Right atrium auricular region (tissue), 2 donors: ENCODE data around the gene PRUNE2. TPM values are rescaled to one million over a fixed set of nuclear protein-coding genes. Genes with fewer than 3 reads are reported as not detected.
"Not testable (repeated sequence)": the region's sequence is repeated elsewhere in the genome, so short reads cannot be mapped to it uniquely, and the experiment has no call there.

Experiments
- DNase-seq: peaks from one replicate; pipeline ENCODE4 v3.0.0-alpha.2; 2019; ENCODE audit warnings: low spot score
- H3K27ac ChIP-seq, 2 donors: fragments of 200-600 bp; sonication (generic); 1 replicate in 1 of 2; 2 replicates in 1 of 2; pipeline ENCODE4 v1.5.1; 2016 to 2019
- H3K27me3 ChIP-seq, 2 donors: fragments of 200-600 bp; sonication (generic); one replicate each; pipeline versions ENCODE4 v1.5.1 to v1.6.0; 2017 to 2019
- H3K36me3 ChIP-seq: fragments of 200-600 bp; sonication (generic); one replicate; pipeline ENCODE4 v1.5.1; 2016
- H3K4me1 ChIP-seq, 2 donors: fragments of 200-600 bp; sonication (generic); one replicate each; pipeline versions ENCODE4 v1.5.1 to v1.6.0; 2017 to 2019
- H3K4me3 ChIP-seq, 2 donors: fragments of 200-600 bp; sonication (generic); 1 replicate in 1 of 2; 2 replicates in 1 of 2; pipeline ENCODE4 v1.5.1; 2017 to 2019; ENCODE audit warnings: mild to moderate bottlenecking in 1 of 2, moderate library complexity in 1 of 2
- H3K9me3 ChIP-seq, 2 donors: fragments of 200-600 bp; sonication (generic); one replicate each; pipeline ENCODE4 v1.5.1; 2019
- total RNA-seq, 2 donors: library from RNA; depleted of rRNA; stranded (reverse); fragments of >200 nt; gene quantifications; one replicate each; pipeline ENCODE4 v1.1.0, GENCODE V29; 2016
- TF ChIP-seq, protein P1 (sequence below), 2 donors: fragments of 200-600 bp; sonication (generic); IDR thresholded peaks; one replicate each; pipeline ENCODE4 v1.5.1; 2019; ENCODE audit warnings: antibody characterized with exemption in 2 of 2

The PRUNE2 gene, protein sequence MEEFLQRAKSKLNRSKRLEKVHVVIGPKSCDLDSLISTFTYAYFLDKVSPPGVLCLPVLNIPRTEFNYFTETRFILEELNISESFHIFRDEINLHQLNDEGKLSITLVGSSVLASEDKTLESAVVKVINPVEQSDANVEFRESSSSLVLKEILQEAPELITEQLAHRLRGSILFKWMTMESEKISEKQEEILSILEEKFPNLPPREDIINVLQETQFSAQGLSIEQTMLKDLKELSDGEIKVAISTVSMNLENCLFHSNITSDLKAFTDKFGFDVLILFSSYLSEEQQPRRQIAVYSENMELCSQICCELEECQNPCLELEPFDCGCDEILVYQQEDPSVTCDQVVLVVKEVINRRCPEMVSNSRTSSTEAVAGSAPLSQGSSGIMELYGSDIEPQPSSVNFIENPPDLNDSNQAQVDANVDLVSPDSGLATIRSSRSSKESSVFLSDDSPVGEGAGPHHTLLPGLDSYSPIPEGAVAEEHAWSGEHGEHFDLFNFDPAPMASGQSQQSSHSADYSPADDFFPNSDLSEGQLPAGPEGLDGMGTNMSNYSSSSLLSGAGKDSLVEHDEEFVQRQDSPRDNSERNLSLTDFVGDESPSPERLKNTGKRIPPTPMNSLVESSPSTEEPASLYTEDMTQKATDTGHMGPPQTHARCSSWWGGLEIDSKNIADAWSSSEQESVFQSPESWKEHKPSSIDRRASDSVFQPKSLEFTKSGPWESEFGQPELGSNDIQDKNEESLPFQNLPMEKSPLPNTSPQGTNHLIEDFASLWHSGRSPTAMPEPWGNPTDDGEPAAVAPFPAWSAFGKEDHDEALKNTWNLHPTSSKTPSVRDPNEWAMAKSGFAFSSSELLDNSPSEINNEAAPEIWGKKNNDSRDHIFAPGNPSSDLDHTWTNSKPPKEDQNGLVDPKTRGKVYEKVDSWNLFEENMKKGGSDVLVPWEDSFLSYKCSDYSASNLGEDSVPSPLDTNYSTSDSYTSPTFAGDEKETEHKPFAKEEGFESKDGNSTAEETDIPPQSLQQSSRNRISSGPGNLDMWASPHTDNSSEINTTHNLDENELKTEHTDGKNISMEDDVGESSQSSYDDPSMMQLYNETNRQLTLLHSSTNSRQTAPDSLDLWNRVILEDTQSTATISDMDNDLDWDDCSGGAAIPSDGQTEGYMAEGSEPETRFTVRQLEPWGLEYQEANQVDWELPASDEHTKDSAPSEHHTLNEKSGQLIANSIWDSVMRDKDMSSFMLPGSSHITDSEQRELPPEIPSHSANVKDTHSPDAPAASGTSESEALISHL (N-terminal part only)
- total RNA-seq: 10 to 100 TPM; 15.4 to 28.5 TPM

DNA sequence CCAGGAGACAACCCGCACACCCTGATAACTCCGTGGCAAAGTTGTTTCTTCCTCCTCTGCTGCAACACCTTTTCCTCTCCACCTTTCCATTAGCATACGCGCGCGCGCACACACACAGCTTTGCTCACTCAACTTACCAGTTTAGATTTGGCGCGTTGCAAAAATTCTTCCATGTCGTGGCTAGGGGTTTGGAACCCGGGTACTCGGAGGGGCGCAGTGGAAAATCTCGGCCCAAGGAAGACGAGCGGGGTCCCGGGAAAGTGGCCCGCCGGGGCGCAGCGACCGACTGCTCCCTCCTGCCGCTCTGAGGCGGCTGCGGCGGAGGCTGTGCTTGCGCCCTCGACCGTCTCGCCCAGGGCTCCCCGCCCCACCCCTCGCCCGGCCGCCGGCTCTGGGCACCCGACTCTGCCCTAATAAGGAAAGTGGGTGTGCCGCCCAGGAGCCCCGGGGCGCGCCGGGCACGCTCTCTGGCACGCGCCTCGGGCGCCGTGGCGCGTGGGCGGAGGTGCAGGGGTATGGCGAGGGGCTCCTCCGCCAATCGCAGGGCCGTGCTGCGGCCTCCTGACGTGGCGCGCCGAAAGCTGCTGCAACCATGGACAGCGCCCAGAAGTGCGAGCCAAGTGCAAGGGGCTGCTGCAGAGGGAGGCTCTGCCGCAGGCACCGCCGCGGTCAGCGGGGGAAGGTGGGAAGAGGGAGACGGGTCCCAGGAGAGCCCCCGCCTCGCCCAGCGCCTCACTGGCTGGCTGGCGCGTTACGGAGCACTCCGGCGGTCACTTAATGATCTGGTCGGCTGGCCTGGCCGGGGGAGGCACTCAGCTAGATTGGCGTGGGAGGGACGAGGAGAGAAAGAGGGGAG is at the start of gene PRUNE2:
TSS of gene PRUNE2 (minus strand) at position 324 of the 856 bp plus-strand sequence. CDS start at position 173, 151 bp downstream.
- Histone ChIP-seq H3K4me3 (peak within 1 kb of the TSS; percentile 45 to 51), H3K9me3 (no peaks in the 10 kb centered on the region), H3K4me1 (peaks cover 0 to 13% of the 10 kb centered on the region in 2 donors), H3K27ac (peak within 1 kb of the TSS; percentile 64 to 73), H3K27me3 (no peaks in the 10 kb centered on the region), H3K36me3 (no peaks in the 10 kb centered on the region)
- TF ChIP-seq, protein P1, sequence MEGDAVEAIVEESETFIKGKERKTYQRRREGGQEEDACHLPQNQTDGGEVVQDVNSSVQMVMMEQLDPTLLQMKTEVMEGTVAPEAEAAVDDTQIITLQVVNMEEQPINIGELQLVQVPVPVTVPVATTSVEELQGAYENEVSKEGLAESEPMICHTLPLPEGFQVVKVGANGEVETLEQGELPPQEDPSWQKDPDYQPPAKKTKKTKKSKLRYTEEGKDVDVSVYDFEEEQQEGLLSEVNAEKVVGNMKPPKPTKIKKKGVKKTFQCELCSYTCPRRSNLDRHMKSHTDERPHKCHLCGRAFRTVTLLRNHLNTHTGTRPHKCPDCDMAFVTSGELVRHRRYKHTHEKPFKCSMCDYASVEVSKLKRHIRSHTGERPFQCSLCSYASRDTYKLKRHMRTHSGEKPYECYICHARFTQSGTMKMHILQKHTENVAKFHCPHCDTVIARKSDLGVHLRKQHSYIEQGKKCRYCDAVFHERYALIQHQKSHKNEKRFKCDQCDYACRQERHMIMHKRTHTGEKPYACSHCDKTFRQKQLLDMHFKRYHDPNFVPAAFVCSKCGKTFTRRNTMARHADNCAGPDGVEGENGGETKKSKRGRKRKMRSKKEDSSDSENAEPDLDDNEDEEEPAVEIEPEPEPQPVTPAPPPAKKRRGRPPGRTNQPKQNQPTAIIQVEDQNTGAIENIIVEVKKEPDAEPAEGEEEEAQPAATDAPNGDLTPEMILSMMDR (IDR thresholded peaks at IDR 0.05): no peak
- peak; percentile 69 for DNase-seq

DNA sequence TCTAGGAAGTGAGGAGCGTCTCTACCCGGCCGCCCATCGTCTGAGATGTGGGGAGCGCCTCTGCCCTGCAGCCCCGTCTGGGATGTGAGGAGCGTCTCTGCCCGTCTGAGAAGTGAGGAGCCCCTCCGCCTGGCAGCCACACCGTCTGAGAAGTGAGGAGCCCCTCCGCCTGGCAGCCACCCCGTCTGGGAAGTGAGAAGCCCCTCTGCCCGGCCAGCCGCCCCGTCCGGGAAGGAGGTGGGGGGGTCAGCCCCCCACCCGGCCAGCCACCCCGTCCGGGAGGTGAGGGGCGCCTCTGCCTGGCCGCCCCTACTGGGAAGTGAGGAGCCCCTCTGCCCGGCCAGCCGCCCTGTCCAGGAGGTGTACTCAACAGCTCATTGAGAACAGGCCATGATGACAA is 49.5 kb upstream of the PRUNE2 start:
- not testable (repeated sequence) for H3K27ac ChIP-seq, H3K4me1 ChIP-seq, H3K9me3 ChIP-seq, DNase-seq, H3K36me3 ChIP-seq, H3K27me3 ChIP-seq, H3K4me3 ChIP-seq

DNA sequence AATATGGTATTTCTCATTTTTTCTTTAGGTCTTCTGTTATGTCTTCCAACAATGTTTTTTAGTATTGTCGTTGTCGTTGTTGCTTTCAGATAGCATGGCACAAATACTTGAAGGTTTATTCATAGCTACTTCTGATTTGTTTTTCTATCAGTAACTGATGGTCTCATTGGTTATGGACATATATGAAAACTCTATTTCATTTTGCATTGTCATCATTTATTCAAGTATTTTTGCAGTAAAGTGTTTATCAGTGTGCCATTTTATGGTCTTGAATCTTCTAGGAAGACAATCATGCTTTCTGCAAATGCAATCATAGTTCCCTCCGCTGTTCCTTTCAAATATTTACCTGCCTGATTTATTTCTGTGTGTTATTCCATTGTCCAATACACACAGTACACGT is 44.0 kb upstream of the PRUNE2 start:
- no peak for DNase-seq
- H3K9me3 ChIP-seq: no peaks in the 10 kb centered on the region

DNA sequence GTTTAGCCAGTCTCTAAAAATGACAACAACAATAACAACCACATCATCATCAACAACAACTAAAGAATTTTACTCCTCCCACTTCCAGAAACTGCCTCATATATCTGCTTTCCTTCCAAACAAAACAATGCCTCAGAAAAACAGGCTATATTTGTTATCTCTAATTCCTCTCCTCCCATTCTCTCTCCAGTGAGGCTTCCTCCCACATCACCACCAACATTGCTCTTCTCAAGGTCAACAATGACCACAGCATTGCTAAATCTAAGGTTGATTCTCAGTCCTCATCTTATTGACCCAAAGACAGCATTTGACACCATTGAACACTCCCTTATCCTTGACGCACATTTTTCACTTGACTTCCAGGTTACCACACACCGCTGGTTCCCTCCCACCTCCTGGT is 38.1 kb upstream of the PRUNE2 start:
- DNase-seq: no peak
- TF ChIP-seq, protein P1 (IDR thresholded peaks at IDR 0.05): no peak
- Histone ChIP-seq H3K4me1 (no peaks in the 10 kb centered on the region), H3K36me3 (no peaks in the 10 kb centered on the region), H3K4me3 (no peak overlapping the region), H3K27ac (no peak overlapping the region), H3K27me3 (no peaks in the 10 kb centered on the region), H3K9me3 (no peaks in the 10 kb centered on the region)

More for the DNA sequence above, 44.0 kb upstream of the PRUNE2 start:
- Histone ChIP-seq H3K4me1 (no peaks in the 10 kb centered on the region), H3K27me3 (no peaks in the 10 kb centered on the region), H3K4me3 (no peak overlapping the region), H3K27ac (no peak overlapping the region), H3K36me3 (no peaks in the 10 kb centered on the region)
- TF ChIP-seq, protein P1 (IDR thresholded peaks at IDR 0.05): no peak

DNA sequence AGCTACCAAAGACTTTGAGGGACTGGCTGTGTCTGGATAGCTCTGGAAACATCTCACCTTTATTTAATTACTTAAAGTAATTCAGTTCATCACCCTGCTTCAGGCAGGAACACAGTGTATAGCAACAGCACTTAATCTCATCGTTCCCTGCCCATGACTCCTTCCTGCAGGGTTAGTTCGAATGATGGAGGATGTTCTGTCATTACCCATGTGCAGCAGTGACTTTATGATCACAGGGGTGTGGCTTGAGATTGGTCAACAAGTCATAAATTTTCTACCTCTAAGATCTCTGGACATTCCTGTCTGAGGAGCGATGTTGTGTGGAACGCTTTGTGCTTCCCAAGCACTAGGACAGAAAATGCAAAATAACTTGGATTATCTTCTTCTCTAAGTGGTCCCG is 37.1 kb upstream of the PRUNE2 start:
- H3K9me3 ChIP-seq: no peaks in the 10 kb centered on the region
- H3K27ac ChIP-seq: no peak overlapping the region
- no peak for DNase-seq
- no peaks in the 10 kb centered on the region for H3K4me1 ChIP-seq
- TF ChIP-seq, protein P1 (IDR thresholded peaks at IDR 0.05): no peak
- no peaks in the 10 kb centered on the region for H3K27me3 ChIP-seq
- no peak overlapping the region for H3K4me3 ChIP-seq
- no peaks in the 10 kb centered on the region for H3K36me3 ChIP-seq
